NCI-H748 treated with DMSO at 0.1 percent for 48 hours (cell line): ENCODE measurements around the gene GLI1.
A peak's percentile ranks its signal among the peaks of the same experiment; 100 is the strongest.

Experiments used
- DNase-seq: peaks from one replicate; lab custom pipeline; 2025; lab: John Stamatoyannopoulos, UW

The GLI1 gene

DNA sequence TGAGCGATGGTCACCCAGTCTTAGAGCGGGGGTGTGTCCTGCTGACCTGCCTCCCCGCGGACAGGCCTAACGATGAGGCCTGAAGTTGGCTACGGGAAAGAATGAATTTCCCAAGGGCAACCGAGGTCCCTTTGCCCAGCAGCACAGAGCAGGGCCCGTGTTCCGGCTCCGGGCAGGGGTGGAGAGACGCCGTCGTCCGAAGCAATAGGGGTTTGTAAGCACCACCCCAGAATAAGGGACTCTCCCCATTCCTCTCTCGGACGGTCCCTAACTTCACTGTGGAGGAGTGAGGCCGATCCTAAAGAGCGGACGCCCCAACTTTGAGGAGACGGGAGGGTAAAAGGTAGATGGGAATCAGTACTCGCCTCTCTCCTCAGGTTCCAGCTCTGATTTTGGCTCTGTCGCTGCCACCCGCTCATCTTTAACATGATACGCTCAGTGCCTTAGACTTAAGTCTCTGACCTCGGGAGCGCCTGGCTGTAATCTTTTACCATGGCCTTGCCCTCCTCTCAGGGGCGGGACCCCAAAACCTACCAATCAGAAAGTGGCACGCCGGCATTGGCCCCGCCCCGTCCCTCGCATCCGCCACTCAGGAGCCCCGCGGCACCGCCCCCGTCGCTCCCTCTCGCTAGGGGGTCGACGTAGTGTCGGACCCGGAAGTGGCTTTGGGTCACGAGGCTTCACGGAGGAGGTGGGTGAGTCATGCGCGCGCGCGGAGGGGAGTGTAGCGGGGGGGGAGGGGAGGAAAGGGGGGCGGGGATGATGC is 60.7 kb downstream of the GLI1 start, which contains the start of gene DDIT3:
Gene DDIT3 (minus strand): TSS at position 462 of the 766 bp plus-strand sequence. CDS start 3,108 bp downstream, outside the sequence.
- peak; percentile 94 for DNase-seq

DNA sequence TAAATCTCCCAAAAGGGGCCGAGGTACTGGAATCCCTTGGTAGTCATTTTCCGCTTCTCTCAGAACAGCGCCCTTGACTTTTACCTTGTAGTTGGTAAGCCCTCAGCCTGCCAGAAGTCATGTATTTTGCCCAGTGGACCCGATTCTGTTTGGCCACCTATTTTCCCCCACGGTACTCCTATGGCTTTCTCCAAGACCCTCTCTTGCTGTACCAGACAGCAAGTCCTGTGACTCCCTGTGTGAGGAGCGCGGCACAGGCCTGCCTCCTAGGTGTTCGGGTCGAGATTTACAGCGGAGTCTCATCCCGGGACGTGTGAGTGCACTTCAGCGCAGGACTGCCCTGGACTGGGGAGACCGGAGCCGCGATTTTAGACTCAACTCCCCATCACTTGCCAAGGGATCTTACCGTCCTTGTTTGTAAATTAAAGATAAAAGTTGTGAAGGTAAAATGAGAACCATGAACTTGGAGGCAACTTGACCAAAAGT is 62.0 kb downstream of the GLI1 start:
- no peak for DNase-seq
